Measurements from ENCODE around the gene PPARG. TPM values are rescaled to one million over a fixed set of nuclear protein-coding genes. Genes with fewer than 3 reads are reported as not detected.

The PPARG gene
- total and polyA plus RNA-seq, 2 of the 13 experiments (the other 11 are each of a cell fraction or from before 2014, with no cell fraction given): 13.9 to 58.3 TPM

- TF ChIP-seq, protein P1, sequence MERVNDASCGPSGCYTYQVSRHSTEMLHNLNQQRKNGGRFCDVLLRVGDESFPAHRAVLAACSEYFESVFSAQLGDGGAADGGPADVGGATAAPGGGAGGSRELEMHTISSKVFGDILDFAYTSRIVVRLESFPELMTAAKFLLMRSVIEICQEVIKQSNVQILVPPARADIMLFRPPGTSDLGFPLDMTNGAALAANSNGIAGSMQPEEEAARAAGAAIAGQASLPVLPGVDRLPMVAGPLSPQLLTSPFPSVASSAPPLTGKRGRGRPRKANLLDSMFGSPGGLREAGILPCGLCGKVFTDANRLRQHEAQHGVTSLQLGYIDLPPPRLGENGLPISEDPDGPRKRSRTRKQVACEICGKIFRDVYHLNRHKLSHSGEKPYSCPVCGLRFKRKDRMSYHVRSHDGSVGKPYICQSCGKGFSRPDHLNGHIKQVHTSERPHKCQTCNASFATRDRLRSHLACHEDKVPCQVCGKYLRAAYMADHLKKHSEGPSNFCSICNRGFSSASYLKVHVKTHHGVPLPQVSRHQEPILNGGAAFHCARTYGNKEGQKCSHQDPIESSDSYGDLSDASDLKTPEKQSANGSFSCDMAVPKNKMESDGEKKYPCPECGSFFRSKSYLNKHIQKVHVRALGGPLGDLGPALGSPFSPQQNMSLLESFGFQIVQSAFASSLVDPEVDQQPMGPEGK (CRISPR knock-in tag; IDR thresholded peaks at IDR 0.05): peak; percentile 69
- TF ChIP-seq BORCS8-MEF2B (CRISPR knock-in tag; IDR thresholded peaks at IDR 0.05) (no peak), PLSCR1 (CRISPR knock-in tag; IDR thresholded peaks at IDR 0.05; ENCODE audit: borderline replicate concordance) (no peak), ATM (IDR thresholded peaks at IDR 0.05; ENCODE audit: borderline replicate concordance) (no peak), FOSL2 (CRISPR knock-in tag; IDR thresholded peaks at IDR 0.05) (no peak), ZNF326 (CRISPR knock-in tag; IDR thresholded peaks at IDR 0.05; ENCODE audit: borderline replicate concordance) (no peak), ZNF547 (CRISPR knock-in tag; IDR thresholded peaks at IDR 0.05) (peak; percentile 76; the same call in 1 of the 2 replicates), ZNF136 (CRISPR knock-in tag; IDR thresholded peaks at IDR 0.05; ENCODE audit: low read depth) (0 out of 2 replicates have a peak, but pooled peaks have one; percentile 44), ZNF572 (CRISPR knock-in tag; IDR thresholded peaks at IDR 0.05) (no peak), ZNF777 (CRISPR knock-in tag; IDR thresholded peaks at IDR 0.05) (peak; percentile 79), ZMYM3 (CRISPR knock-in tag; IDR thresholded peaks at IDR 0.05) (0 out of 2 replicates have a peak, but pooled peaks have one; percentile 36), SRY (CRISPR knock-in tag; IDR thresholded peaks at IDR 0.05) (no peak), SKIL (CRISPR knock-in tag; IDR thresholded peaks at IDR 0.05; ENCODE audit: borderline replicate concordance) (no peak), PRDM15 (CRISPR knock-in tag; IDR thresholded peaks at IDR 0.05) (no peak), PCBP1 (IDR thresholded peaks at IDR 0.05; ENCODE audit: borderline replicate concordance, low read depth, low read length) (no peak), ZNF468 (CRISPR knock-in tag; IDR thresholded peaks at IDR 0.05) (no peak)
- TF ChIP-seq, protein P2, sequence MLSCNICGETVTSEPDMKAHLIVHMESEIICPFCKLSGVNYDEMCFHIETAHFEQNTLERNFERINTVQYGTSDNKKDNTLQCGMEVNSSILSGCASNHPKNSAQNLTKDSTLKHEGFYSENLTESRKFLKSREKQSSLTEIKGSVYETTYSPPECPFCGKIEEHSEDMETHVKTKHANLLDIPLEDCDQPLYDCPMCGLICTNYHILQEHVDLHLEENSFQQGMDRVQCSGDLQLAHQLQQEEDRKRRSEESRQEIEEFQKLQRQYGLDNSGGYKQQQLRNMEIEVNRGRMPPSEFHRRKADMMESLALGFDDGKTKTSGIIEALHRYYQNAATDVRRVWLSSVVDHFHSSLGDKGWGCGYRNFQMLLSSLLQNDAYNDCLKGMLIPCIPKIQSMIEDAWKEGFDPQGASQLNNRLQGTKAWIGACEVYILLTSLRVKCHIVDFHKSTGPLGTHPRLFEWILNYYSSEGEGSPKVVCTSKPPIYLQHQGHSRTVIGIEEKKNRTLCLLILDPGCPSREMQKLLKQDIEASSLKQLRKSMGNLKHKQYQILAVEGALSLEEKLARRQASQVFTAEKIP (CRISPR knock-in tag; IDR thresholded peaks at IDR 0.05; ENCODE audit: borderline replicate concordance): no peak
Observed at GRCh38 chr3:12288182-12289129, at the start of gene PPARG (continued).

Measured in HepG2 (cell line).